CD4-positive, alpha-beta T cell treated with Interleukin-10 for 1 hour (primary cell): Measurements from ENCODE around the gene RAB6B.
"Not testable (repeated sequence)": the region's sequence is repeated elsewhere in the genome, so short reads cannot be mapped to it uniquely, and the experiment has no call there.

Experiments
- DNase-seq: peaks from one replicate; pipeline ENCODE4 v3.0.0-alpha.2; 2020

RAB6B gene

DNA sequence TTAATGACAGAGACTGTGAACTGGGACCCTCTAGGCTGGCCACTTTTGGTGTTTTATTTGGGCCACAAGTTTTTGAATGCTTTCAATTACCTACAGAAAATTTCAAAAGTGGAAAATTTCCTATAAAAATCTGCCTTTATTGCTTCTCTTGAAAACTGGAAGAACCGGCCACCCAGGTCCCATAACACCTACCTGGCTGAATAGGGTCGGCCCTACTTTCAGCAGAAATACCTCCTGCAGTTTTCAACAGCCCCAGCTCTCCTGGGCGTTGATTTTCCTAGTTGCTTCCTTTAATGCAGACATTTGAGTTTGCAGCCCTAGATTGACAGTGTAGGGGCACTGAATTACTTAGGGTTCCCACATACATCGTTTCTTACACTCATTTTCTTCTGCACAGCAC is 90.8 kb downstream of the RAB6B start:
- DNase-seq = no peak

DNA sequence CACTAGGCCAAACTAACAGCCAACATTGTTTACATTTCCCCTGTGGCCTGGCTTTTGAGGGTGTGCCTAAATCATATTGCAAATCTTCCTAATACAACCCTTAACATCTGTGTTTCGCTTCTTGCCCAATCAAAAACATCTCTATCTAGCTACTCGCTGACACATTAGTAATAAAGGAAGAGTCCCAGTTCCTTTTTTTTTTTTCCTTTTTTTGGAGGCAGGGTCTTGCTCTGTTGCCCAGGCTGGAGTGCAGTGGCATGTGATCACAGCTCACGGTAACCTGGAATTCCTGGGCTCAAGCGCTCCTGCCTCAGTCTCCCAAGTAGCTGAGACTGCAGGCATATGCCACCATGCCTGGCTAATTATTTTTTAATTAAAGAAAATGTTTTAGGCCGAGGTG is 92.2 kb downstream of the RAB6B start:
- no peak for DNase-seq

GRCh38 chr3:133799794-133800585 is 95.7 kb downstream of the RAB6B start:
- DNase-seq = no peak

GRCh38 chr3:133797396-133798105 is 98.1 kb downstream of the RAB6B start:
- no peak for DNase-seq

DNA sequence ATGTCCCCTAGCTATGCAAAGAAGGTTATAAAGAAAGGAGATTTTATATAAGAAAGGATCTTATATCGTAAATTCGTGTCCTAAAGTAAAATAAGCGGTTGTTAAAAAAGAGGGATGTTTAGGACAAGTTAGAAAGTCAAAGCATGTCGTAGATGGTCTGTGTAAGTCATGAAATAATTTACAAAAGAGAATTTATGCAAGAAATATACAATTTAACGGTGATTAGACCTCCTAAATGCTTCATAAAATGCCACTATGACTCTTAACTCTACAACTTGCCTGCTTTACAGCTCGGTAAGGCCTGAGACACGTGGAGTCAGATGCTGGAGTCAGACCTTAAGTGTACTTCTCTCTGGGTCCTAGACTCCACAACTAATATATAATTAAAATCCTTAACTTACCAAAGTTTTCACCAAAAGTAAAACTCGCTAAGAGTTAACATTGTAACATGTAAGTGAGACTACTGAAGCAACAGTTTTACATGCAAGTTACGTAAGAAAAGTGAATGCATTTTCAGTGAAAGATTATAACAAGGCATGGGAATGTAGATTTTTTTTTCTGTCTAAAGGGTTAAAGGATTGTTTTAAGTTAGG is 103.4 kb downstream of the RAB6B start:
- DNase-seq = no peak

GRCh38 chr3:133788024-133788423 is 107.7 kb downstream of the RAB6B start:
- no peak for DNase-seq

GRCh38 chr3:133783762-133784161 is 111.9 kb downstream of the RAB6B start:
- DNase-seq = no peak

DNA sequence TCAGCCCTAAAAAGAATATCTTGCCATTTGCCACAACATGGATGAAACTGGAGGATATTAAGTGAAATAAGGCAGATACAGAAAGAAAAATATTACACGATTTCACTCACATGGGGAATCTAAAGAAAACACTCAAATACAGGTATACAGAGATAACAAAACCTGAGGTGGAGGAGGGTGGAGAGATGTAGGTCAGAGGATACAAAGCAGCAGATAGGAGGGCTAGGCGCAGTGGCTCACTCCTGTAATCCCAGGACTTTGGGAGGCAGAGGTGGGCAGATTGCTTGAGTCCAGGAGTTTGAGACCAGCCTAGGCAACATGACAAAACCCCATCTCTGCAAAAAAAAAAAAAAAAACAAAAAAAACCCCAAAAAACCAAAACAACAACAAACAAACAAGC is 113.2 kb downstream of the RAB6B start:
- no peak for DNase-seq

DNA sequence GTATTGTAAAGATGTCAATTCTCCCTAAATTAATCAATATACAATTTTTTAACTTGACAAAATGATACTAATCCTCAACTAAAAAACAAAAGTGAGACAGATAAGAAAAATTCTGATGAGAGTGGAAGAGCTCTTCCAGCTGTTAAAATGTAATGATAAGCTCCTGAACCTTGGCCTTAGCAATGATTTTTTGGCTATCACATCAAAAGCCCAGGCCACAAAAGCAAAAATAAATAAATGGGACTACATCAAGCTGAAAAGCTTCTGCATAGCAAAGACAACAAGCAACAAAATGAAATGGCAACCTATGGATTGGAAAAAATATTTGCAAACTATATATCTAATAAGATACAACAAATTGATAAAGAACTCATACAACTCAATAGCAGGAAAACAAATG is 114.1 kb downstream of the RAB6B start:
- DNase-seq = no peak

GRCh38 chr3:133780756-133781155 is 114.9 kb downstream of the RAB6B start:
- DNase-seq = not testable (repeated sequence)

DNA sequence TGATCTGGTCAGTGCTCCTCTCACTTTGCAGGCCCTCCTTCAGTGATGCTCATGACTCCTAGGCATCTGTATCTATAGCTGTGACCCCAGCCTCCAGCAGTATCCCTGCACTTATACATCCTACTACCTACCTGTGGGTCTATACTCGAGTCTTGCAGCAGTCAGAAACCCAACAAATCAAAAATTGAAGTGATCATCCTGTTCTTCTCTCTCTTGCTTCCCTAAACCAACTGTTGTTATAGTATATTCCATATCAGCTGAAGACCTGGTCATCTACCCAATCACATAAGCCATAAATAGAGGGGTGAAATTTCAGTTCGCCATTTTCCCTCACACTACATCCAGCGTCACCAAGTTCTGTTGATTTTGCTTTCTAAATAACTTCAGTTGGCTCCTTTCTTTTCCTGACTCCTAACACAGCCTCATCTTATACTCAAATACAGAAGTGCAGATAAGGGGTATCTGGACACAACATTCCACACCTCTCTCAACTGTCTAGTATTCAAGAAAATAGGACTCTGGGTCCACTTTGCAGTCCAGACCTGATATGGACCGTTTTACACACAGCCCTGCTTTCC is 116.0 kb downstream of the RAB6B start:
- DNase-seq = no peak

DNA sequence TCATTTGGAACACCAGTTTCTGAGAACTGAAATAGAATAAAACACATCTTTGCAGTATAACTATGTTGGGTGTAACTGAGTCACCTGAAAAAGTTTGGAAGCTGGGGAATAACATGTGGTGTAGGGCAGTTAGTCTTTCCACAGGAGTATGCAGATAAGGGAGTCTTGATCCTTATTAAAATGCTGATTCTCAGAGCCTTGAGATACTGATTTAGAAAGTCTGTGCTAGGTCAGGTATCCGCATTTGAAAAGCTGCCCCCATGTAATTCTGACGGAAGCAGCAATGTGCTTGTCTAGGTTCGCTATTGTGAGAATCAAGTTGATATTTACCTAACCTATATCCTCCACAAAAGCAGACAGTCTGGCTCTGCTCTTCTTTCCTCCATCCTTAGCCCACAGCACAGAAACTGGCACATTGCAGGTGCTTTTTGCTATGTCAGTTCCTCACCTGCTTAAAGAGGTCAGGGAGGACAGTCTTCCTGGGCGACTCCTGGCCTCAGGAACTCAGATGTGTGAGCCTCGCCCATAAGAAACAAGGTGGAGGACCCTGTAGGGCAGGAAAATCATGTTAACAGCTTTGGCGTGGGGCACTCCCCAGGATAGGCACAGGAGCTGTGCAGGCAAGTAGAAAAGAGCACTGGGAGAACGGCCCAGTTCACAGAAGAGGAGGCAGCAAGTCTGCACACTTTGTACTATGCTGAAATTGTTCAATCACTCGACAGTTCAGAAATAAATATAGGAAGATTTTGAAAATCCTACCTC is 117.7 kb downstream of the RAB6B start:
- no peak for DNase-seq

DNA sequence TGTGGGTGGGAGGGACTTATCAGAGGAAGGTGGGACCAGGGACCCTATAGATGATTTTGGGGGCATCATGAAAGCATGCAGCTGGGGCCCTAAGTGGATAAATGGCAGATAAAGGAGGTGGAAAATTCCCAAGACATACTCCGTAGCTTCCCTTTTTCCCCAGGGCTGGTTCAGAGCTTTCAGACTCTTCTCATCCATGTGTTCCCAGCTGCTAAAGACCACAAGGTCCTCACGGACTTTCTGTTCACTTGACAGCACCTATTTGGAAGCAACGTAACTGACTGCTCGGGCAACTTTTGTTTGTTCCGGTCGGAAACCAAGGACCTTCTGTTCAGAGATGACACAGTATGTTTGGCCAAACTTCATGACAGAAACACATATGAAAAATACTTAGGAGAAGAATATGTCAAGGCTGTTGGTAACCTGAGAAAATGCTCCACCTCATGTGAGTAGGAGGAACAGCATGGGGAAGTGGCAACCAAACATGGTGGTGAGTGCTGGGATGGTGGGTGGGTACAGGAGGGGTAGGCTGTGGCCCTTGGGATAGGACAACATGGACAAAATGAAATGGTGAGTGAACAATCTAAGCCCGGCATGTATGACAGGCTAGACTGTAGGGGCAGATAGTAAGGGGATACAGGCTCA is 118.8 kb downstream of the RAB6B start:
- no peak for DNase-seq

DNA sequence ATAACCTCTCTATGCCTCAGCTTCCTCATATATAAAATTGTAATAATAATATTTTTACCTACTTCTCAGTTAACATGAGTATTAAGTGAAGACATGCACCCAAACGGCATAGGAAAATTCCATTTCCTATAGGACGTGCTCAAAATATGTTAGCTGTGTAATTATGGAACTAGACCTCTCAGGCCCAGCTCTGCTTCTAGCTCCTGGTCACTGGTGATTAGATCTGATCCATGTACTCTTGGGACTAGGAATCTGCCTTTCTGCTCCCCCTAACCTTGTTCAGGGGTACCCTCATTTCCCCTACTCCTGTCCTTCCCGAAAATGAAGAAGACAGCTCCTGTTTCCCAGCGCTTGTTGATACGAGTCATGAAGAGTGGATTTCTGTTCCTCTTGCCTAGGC is 119.8 kb downstream of the RAB6B start:
- DNase-seq = no peak

DNA sequence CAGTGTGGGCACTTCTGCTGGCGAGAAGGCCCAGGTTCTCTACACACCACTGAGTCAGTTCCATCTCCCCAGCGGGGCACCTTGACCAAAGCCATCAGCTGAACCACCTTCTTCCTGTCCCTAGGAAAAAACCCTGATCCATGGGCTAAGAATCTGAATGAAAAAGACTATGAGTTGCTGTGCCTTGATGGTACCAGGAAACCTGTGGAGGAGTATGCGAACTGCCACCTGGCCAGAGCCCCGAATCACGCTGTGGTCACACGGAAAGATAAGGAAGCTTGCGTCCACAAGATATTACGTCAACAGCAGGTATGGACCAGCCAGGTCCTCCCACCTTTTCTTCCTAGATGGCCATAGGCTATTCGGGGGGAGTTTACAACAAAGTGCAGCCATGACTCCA is 120.4 kb downstream of the RAB6B start:
- DNase-seq = no peak
